Measurements from ENCODE around the gene OPA1.

DNA sequence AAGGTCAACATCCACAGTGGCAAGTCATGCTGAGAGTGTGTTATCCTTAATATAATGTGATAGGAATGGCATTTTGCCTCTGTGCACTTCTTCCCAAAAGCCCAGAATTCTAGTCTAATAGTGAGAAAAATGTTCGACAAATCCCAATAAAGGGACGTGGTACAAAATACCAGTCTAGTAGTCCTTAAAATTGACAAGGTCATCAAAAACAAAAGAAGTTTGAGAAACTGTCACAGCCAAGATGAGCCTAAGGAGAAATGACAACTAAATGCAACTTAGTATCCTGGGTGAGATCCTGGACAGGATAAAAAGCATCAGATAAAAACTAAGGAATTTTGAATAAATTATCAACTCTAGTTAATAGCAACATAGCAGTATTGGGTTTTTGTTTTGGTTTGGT lies 23.9 kb upstream of the OPA1 start:
- TF ChIP-seq, protein P1, sequence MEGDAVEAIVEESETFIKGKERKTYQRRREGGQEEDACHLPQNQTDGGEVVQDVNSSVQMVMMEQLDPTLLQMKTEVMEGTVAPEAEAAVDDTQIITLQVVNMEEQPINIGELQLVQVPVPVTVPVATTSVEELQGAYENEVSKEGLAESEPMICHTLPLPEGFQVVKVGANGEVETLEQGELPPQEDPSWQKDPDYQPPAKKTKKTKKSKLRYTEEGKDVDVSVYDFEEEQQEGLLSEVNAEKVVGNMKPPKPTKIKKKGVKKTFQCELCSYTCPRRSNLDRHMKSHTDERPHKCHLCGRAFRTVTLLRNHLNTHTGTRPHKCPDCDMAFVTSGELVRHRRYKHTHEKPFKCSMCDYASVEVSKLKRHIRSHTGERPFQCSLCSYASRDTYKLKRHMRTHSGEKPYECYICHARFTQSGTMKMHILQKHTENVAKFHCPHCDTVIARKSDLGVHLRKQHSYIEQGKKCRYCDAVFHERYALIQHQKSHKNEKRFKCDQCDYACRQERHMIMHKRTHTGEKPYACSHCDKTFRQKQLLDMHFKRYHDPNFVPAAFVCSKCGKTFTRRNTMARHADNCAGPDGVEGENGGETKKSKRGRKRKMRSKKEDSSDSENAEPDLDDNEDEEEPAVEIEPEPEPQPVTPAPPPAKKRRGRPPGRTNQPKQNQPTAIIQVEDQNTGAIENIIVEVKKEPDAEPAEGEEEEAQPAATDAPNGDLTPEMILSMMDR (conservative IDR thresholded peaks at IDR 0.05; ENCODE audit: low read depth, low read length) = no peak
- no peak for TF ChIP-seq NFE2L2 (IDR thresholded peaks at IDR 0.05; ENCODE audit: low read depth, low read length)
